PC-9 (cell line): ENCODE data around the gene FAM216B. TPM values are rescaled to one million over a fixed set of nuclear protein-coding genes. Genes with fewer than 3 reads are reported as not detected.

Source experiments
- BruUV-seq: library from RNA; stranded (reverse); fragments of 400-500 nt; replicated peaks from 2 replicates; lab custom pipeline; 2021; lab: Mats Ljungman, UMichigan
- CTCF ChIA-PET: fragments of 300-600 bp; sonication (Branson Sonifier 250); formaldehyde crosslinking; loops from one replicate; lab custom pipeline; 2022; ENCODE audit warnings: antibody characterized with exemption; lab: Charles Lee
- POLR2A ChIA-PET: fragments of 300-600 bp; sonication (Branson Sonifier 250); formaldehyde crosslinking; loops from one replicate; lab custom pipeline; 2022; ENCODE audit warnings: antibody characterized with exemption; ENCODE audit not compliant: unreplicated experiment; lab: Charles Lee
- DNase-seq, 2 experiments: peaks; one replicate each; pipeline versions ENCODE4 v3.0.0 to v3.0.0-alpha.2; 2015 to 2022; ENCODE audit warnings: mixed read lengths in 1 of 2
- H2AFZ ChIP-seq: fragments of 200-600 bp; sonication (generic); 2 replicates; pipeline ENCODE4 v1.8.1; 2017; ENCODE audit warnings: antibody characterized with exemption
- H3F3A ChIP-seq: fragments of 200-600 bp; sonication (generic); 2 replicates; pipeline ENCODE4 v1.8.1; 2017; ENCODE audit warnings: antibody characterized with exemption, mild to moderate bottlenecking, low read depth; ENCODE audit not compliant: insufficient read depth
- H3K27ac ChIP-seq: fragments of 200-600 bp; sonication (generic); 2 replicates; pipeline ENCODE4 v1.6.1; 2016; ENCODE audit warnings: mixed run types
- H3K27me3 ChIP-seq: fragments of 200-600 bp; sonication (generic); 2 replicates; pipeline ENCODE4 v1.6.1; 2016; ENCODE audit warnings: low read depth, mixed run types; ENCODE audit not compliant: insufficient read depth
- H3K36me3 ChIP-seq: fragments of 200-600 bp; sonication (generic); 2 replicates; pipeline ENCODE4 v1.6.1; 2016; ENCODE audit warnings: low read depth, mixed run types
- H3K4me1 ChIP-seq: fragments of 200-600 bp; sonication (generic); replicated peaks from 2 replicates; pipeline ENCODE4 v1.6.1; 2016; ENCODE audit warnings: mixed run types; ENCODE audit not compliant: insufficient read depth
- H3K4me2 ChIP-seq: fragments of 200-600 bp; sonication (generic); 2 replicates; pipeline ENCODE4 v1.6.1; 2017; ENCODE audit warnings: mixed run types
- H3K4me3 ChIP-seq: fragments of 200-600 bp; sonication (generic); 2 replicates; pipeline ENCODE4 v1.6.1; 2016; ENCODE audit warnings: mixed run types
- H3K79me2 ChIP-seq: fragments of 200-600 bp; sonication (generic); 2 replicates; pipeline ENCODE4 v1.6.1; 2017; ENCODE audit warnings: low read depth, mixed run types
- H3K9me2 ChIP-seq: fragments of 200-600 bp; sonication (generic); 2 replicates; pipeline ENCODE4 v1.8.1; 2017; ENCODE audit warnings: mild to moderate bottlenecking; ENCODE audit not compliant: insufficient read depth
- H3K9me3 ChIP-seq: fragments of 200-600 bp; sonication (generic); 2 replicates; pipeline ENCODE4 v1.8.1; 2016; ENCODE audit warnings: low read depth; ENCODE audit not compliant: insufficient read depth
- H4K20me1 ChIP-seq: fragments of 200-600 bp; sonication (generic); 2 replicates; pipeline ENCODE4 v1.8.1; 2017; ENCODE audit not compliant: insufficient read depth
- EZH2 ChIP-seq: fragments of 200-600 bp; sonication (generic); IDR thresholded peaks from 2 replicates; pipeline ENCODE4 v1.8.0; 2017; ENCODE audit warnings: antibody characterized with exemption, low read depth
- intact Hi-C: fragments of 100-400 bp; cut with micrococcal nuclease; formaldehyde crosslinking; loops from one replicate; pipeline ENCODE4 v1.10.0; 2022; ENCODE audit not compliant: unreplicated experiment
- total RNA-seq: library from RNA; stranded (reverse); gene quantifications from 2 replicates; pipeline ENCODE4 v1.2.3, GENCODE V29; 2021
- TF ChIP-seq, protein P1 (sequence below): fragments of 200-600 bp; sonication (generic); conservative IDR thresholded peaks from 2 replicates; pipeline ENCODE4 v1.6.1; 2017; ENCODE audit warnings: mixed run types, antibody characterized with exemption, mild to moderate bottlenecking, moderate library complexity

Gene FAM216B
- total RNA-seq, 1 experiment from 2014 or later, result not detected

- Histone ChIP-seq H3K27me3 (no peaks in the 10 kb centered on the region), H3K4me3 (no peak overlapping the region), H3K4me2 (peak overlapping the region; percentile 23; the same call in 1 of the 2 replicates), H3K4me1 (0 out of 2 replicates have a peak, but pooled peaks cover 5% of the 10 kb centered on the region), H4K20me1 (no peaks in the 10 kb centered on the region), H3K27ac (no peak overlapping the region), H3F3A (no peaks in the 10 kb centered on the region), H3K9me3 (no peaks in the 10 kb centered on the region), H3K79me2 (no peaks in the 10 kb centered on the region), H2AFZ (no peak overlapping the region), H3K36me3 (no peaks in the 10 kb centered on the region), H3K9me2 (no peaks in the 10 kb centered on the region)
- CTCF ChIA-PET, result no interaction called here
- intact Hi-C loops, result no loop called here
- POLR2A ChIA-PET, result no interaction called here
- DNase-seq, result peak; percentile 17 to 68
- TF ChIP-seq, protein P1, sequence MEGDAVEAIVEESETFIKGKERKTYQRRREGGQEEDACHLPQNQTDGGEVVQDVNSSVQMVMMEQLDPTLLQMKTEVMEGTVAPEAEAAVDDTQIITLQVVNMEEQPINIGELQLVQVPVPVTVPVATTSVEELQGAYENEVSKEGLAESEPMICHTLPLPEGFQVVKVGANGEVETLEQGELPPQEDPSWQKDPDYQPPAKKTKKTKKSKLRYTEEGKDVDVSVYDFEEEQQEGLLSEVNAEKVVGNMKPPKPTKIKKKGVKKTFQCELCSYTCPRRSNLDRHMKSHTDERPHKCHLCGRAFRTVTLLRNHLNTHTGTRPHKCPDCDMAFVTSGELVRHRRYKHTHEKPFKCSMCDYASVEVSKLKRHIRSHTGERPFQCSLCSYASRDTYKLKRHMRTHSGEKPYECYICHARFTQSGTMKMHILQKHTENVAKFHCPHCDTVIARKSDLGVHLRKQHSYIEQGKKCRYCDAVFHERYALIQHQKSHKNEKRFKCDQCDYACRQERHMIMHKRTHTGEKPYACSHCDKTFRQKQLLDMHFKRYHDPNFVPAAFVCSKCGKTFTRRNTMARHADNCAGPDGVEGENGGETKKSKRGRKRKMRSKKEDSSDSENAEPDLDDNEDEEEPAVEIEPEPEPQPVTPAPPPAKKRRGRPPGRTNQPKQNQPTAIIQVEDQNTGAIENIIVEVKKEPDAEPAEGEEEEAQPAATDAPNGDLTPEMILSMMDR, result no peak
- no peak for TF ChIP-seq EZH2
- no TSS peak for BruUV-seq
Measured at GRCh38 chr13:42807866-42808265, 26.5 kb downstream of the FAM216B start.

- Histone ChIP-seq H3K4me2 (no peak overlapping the region), H3K9me2 (no peaks in the 10 kb centered on the region), H3F3A (no peaks in the 10 kb centered on the region), H3K4me1 (0 out of 2 replicates have a peak, but pooled peaks cover 5% of the 10 kb centered on the region), H2AFZ (no peak overlapping the region), H3K79me2 (no peaks in the 10 kb centered on the region), H3K27ac (no peak overlapping the region), H3K27me3 (no peaks in the 10 kb centered on the region), H3K36me3 (no peaks in the 10 kb centered on the region), H3K4me3 (no peak overlapping the region), H4K20me1 (no peaks in the 10 kb centered on the region), H3K9me3 (no peaks in the 10 kb centered on the region)
- BruUV-seq, result no TSS peak
- TF ChIP-seq, protein P1, result no peak
- no peak for TF ChIP-seq EZH2
- POLR2A ChIA-PET, result no interaction called here
- no peak for DNase-seq
- intact Hi-C loops, result no loop called here
- CTCF ChIA-PET, result no interaction called here
Measured at GRCh38 chr13:42808341-42808940, 27.1 kb downstream of the FAM216B start.

GRCh38 chr13:42812316-42812715 lies 30.9 kb downstream of the FAM216B start:
- TF ChIP-seq EZH2, result no peak
- TF ChIP-seq, protein P1, result no peak
- Histone ChIP-seq H3K4me1 (peaks cover 19% of the 10 kb centered on the region), H3K36me3 (no peaks in the 10 kb centered on the region), H3K4me3 (no peak overlapping the region), H4K20me1 (no peaks in the 10 kb centered on the region), H3K4me2 (no peak overlapping the region), H3K27ac (no peak overlapping the region), H3F3A (peaks cover 13% of the 10 kb centered on the region; the same call in 1 of the 2 replicates), H3K9me2 (no peaks in the 10 kb centered on the region), H2AFZ (no peak overlapping the region), H3K79me2 (no peaks in the 10 kb centered on the region), H3K27me3 (no peaks in the 10 kb centered on the region), H3K9me3 (no peaks in the 10 kb centered on the region)
- ChIA-PET CTCF (interaction anchor here (0.6 kb wide), 1 partner anchor 113 kb away, joined by 3 read pairs; no protein-coding TSS in a partner anchor), POLR2A (no interaction called here)
- intact Hi-C loops, result no loop called here
- BruUV-seq, result no TSS peak
- DNase-seq, result no peak
